Gastrocnemius medialis (tissue), 4 donors: ENCODE data around the gene ADGRD1.

Experiments
- CTCF ChIP-seq, 5 experiments: fragments of 450-650 bp in 3 of 5; fragments of 200-600 bp in 2 of 5; sonication (generic) in 2 of 5; IDR thresholded peaks in 4 of 5; conservative IDR thresholded peaks in 1 of 5; 1 replicate in 4 of 5; 2 replicates in 1 of 5; pipeline ENCODE4 v1.5.1; 2016 to 2019; ENCODE audit warnings: antibody characterized with exemption in 5 of 5, mild to moderate bottlenecking in 3 of 5, moderate library complexity in 3 of 5
- POLR2A ChIP-seq, 2 donors: fragments of 450-650 bp; IDR thresholded peaks; one replicate each; pipeline ENCODE4 v1.6.1; 2017; ENCODE audit warnings: antibody characterized with exemption in 2 of 2, mild to moderate bottlenecking in 2 of 2, moderate library complexity in 2 of 2

- no peak for TF ChIP-seq CTCF (IDR thresholded peaks at IDR 0.05 in 4 of 5, conservative IDR thresholded peaks at IDR 0.05 in 1 of 5)
- no peak for TF ChIP-seq POLR2A (IDR thresholded peaks at IDR 0.05)
These were observed 209.6 kb downstream of the ADGRD1 start for GRCh38 chr12:131163189-131163738.
